OCI-LY7 (cell line): Measurements from ENCODE around the gene LUZP1. TPM values are rescaled to one million over a fixed set of nuclear protein-coding genes. Genes with fewer than 3 reads are reported as not detected.

ENCODE experiments used
- BruUV-seq: library from RNA; stranded (reverse); fragments of 400-500 nt; replicated peaks from 2 replicates; lab custom pipeline; 2021; lab: Mats Ljungman, UMichigan
- CTCF ChIA-PET: fragments of 300-600 bp; sonication (Branson Sonifier 250); formaldehyde crosslinking; loops from one replicate; lab custom pipeline; 2022; ENCODE audit warnings: antibody characterized with exemption; ENCODE audit not compliant: unreplicated experiment; lab: Charles Lee
- POLR2A ChIA-PET: fragments of 300-600 bp; sonication (Branson Sonifier 250); formaldehyde crosslinking; loops from one replicate; lab custom pipeline; 2022; ENCODE audit warnings: antibody characterized with exemption; lab: Charles Lee
- DNase-seq: peaks from one replicate; pipeline ENCODE4 v3.0.0-alpha.2; 2015; ENCODE audit warnings: low spot score
- H2AFZ ChIP-seq: fragments of 200-600 bp; sonication (generic), shearing (Covaris generic); 2 replicates; pipeline ENCODE4 v1.6.1; 2014; ENCODE audit warnings: mild to moderate bottlenecking, antibody characterized with exemption, low read length, moderate library complexity
- H3K27ac ChIP-seq: fragments of 200-600 bp; sonication (generic); 2 replicates; pipeline ENCODE4 v1.5.1; 2014; ENCODE audit warnings: mixed run types, low read depth, mild to moderate bottlenecking, moderate library complexity, low read length, inconsistent platforms; ENCODE audit not compliant: poor library complexity, severe bottlenecking
- H3K36me3 ChIP-seq: fragments of 200-600 bp; sonication (generic); 2 replicates; pipeline ENCODE4 v1.6.1; 2014; ENCODE audit warnings: mild to moderate bottlenecking, antibody characterized with exemption, low read length, moderate library complexity, mixed read lengths; ENCODE audit not compliant: insufficient read depth
- H3K4me1 ChIP-seq: fragments of 200-600 bp; sonication (generic); 2 replicates; pipeline ENCODE4 v1.5.1; 2014; ENCODE audit warnings: mild to moderate bottlenecking, low read length; ENCODE audit not compliant: insufficient read depth, poor library complexity, severe bottlenecking
- H3K4me2 ChIP-seq: fragments of 200-600 bp; sonication (generic); 2 replicates; pipeline ENCODE4 v1.6.1; 2014; ENCODE audit warnings: mild to moderate bottlenecking, low read length
- H3K4me3 ChIP-seq: fragments of 200-600 bp; sonication (generic); 2 replicates; pipeline ENCODE4 v1.5.1; 2014; ENCODE audit warnings: mild to moderate bottlenecking, low read depth, low read length; ENCODE audit not compliant: poor library complexity, severe bottlenecking
- H3K79me2 ChIP-seq: fragments of 200-600 bp; sonication (generic); 2 replicates; pipeline ENCODE4 v1.6.1; 2016; ENCODE audit warnings: low read depth, mild to moderate bottlenecking, low read length, moderate library complexity, mixed read lengths; ENCODE audit not compliant: insufficient read depth
- H3K9me2 ChIP-seq: fragments of 200-600 bp; sonication (generic); 2 replicates; pipeline ENCODE4 v1.6.1; 2016; ENCODE audit warnings: mild to moderate bottlenecking, low read length, mixed read lengths; ENCODE audit not compliant: insufficient read depth
- H3K9me3 ChIP-seq: fragments of 200-600 bp; sonication (generic); 2 replicates; pipeline ENCODE4 v1.6.1; 2014; ENCODE audit warnings: mild to moderate bottlenecking, mixed run types, low read length, mixed read lengths
- H4K20me1 ChIP-seq: fragments of 200-600 bp; sonication (generic); 2 replicates; pipeline ENCODE4 v1.6.1; 2014; ENCODE audit warnings: mild to moderate bottlenecking, antibody characterized with exemption, low read length, moderate library complexity, mixed read lengths; ENCODE audit not compliant: insufficient read depth
- CTCF ChIP-seq: fragments of 200-600 bp; sonication (generic); conservative IDR thresholded peaks from 2 replicates; pipeline ENCODE4 v1.5.1; 2014; ENCODE audit warnings: mild to moderate bottlenecking, antibody characterized with exemption, low read length, moderate library complexity, mixed read lengths
- EZH2phosphoT487 ChIP-seq: fragments of 200-600 bp; sonication (generic); IDR thresholded peaks from 2 replicates; pipeline ENCODE4 v1.6.1; 2018; ENCODE audit warnings: low read depth, borderline replicate concordance, mild to moderate bottlenecking, mixed run types, antibody characterized with exemption, low read length, moderate library complexity, mixed read lengths
- intact Hi-C: fragments of 100-400 bp; cut with micrococcal nuclease; formaldehyde crosslinking; loops from one replicate; pipeline ENCODE4 v1.10.0; 2022; ENCODE audit not compliant: unreplicated experiment
- total RNA-seq, 2 experiments: library from RNA; depleted of rRNA in 1 of 2; stranded (reverse); fragments of >200 nt in 1 of 2; shearing (Covaris generic) in 1 of 2; gene quantifications; 2 replicates each; pipeline ENCODE4 v1.2.3, GENCODE V29; 2014 to 2022

The LUZP1 gene
- total RNA-seq, 2 experiments from 2014 or later: 7.6 to 13.6 TPM

DNA sequence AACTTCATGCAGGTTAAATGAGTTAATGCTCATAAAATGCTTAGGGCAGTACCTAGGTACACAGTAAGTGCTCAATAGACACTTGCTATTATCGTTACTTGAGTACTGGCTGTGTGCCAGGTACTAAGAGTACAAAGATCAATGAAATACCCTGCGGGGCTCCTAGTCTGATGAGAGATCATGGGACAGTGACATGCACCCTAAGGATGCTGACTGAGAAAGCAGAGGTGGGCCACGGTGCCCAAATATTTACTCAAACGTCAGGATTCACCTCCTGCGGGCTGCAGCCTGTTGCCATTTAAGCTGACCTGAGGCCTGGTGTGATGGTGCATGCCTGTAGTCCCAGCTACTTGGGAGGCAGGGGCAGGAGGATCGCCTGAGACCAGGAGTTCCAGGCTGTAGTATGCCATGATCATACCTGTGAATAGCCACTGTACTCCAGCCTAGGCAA is 19.8 kb upstream of the LUZP1 start:
- CTCF ChIA-PET: no interaction called here
- Histone ChIP-seq H4K20me1 (no peaks in the 10 kb centered on the region), H3K27ac (no peak overlapping the region), H3K79me2 (no peaks in the 10 kb centered on the region), H3K4me1 (no peaks in the 10 kb centered on the region), H3K4me2 (no peak overlapping the region), H3K36me3 (no peaks in the 10 kb centered on the region), H3K9me2 (no peaks in the 10 kb centered on the region), H3K9me3 (no peaks in the 10 kb centered on the region), H3K4me3 (no peak overlapping the region), H2AFZ (no peak overlapping the region)
- no peak for DNase-seq
- no TSS peak for BruUV-seq
- POLR2A ChIA-PET: no interaction called here
- intact Hi-C loops: no loop called here
- TF ChIP-seq EZH2phosphoT487 (no peak), CTCF (no peak)

DNA sequence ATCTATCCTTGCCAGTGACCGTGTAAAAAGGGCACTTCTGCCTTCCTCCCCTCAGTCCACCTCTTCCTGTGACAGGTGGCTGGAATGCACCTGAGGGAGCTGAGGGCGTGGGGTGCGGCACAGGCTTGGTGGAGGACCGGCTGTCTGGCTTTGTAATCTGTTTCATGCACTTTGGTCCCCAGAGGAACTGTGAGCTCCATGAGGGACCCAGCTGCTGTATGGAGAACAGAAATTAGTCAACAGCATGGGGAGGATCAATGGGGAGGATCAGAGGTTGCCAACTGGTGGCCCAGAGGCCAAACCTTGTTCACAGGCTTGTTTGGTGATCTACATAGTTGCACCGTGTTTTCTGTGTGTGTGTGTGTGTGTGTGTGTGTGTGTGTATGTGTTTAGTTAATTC is 19.0 kb upstream of the LUZP1 start:
- POLR2A ChIA-PET: no interaction called here
- intact Hi-C loops: no loop called here

More for the DNA sequence above, 19.0 kb upstream of the LUZP1 start:
- no peaks in the 10 kb centered on the region for H3K36me3 ChIP-seq
- H3K79me2 ChIP-seq: no peaks in the 10 kb centered on the region
- no peak for DNase-seq
- TF ChIP-seq CTCF: no peak
- no peak for TF ChIP-seq EZH2phosphoT487
- no peaks in the 10 kb centered on the region for H3K4me1 ChIP-seq
- H3K4me2 ChIP-seq: no peak overlapping the region
- H4K20me1 ChIP-seq: no peaks in the 10 kb centered on the region
- no peak overlapping the region for H3K27ac ChIP-seq
- no peak overlapping the region for H2AFZ ChIP-seq
- H3K9me3 ChIP-seq: no peaks in the 10 kb centered on the region
- CTCF ChIA-PET: no interaction called here
- BruUV-seq: no TSS peak
- H3K4me3 ChIP-seq: no peak overlapping the region
- no peaks in the 10 kb centered on the region for H3K9me2 ChIP-seq
